Progenitor cell of endocrine pancreas (in vitro differentiated cells): ENCODE measurements around the gene TNFRSF8. TPM values are rescaled to one million over a fixed set of nuclear protein-coding genes. Genes with fewer than 3 reads are reported as not detected.
A peak's percentile ranks its signal among the peaks of the same experiment; 100 is the strongest.
"Not testable (repeated sequence)": the region's sequence is repeated elsewhere in the genome, so short reads cannot be mapped to it uniquely, and the experiment has no call there.

ENCODE experiments used
- DNase-seq: peaks from one replicate; pipeline ENCODE4 v3.0.0; 2021; ENCODE audit warnings: low spot score; ENCODE audit not compliant: unreplicated experiment
- H3K27ac Mint-ChIP-seq: 2 replicates; pipeline ENCODE4 v1.8.0; 2021; ENCODE audit warnings: mild to moderate bottlenecking, moderate library complexity, mixed read lengths
- H3K27me3 Mint-ChIP-seq: 2 replicates; pipeline ENCODE4 v1.8.0; 2021; ENCODE audit warnings: mixed read lengths
- H3K36me3 Mint-ChIP-seq: 2 replicates; pipeline ENCODE4 v1.8.0; 2022; ENCODE audit warnings: mixed read lengths; ENCODE audit not compliant: insufficient read depth
- H3K4me1 Mint-ChIP-seq: 2 replicates; pipeline ENCODE4 v1.8.0; 2021; ENCODE audit warnings: low read depth, mixed read lengths
- H3K4me3 Mint-ChIP-seq: 2 replicates; pipeline ENCODE4 v1.8.0; 2021; ENCODE audit warnings: low read depth, mild to moderate bottlenecking, moderate library complexity, mixed read lengths
- H3K9me3 Mint-ChIP-seq: 2 replicates; pipeline ENCODE4 v1.8.0; 2021; ENCODE audit warnings: low read depth, mixed read lengths
- CTCF ChIP-seq: fragments of 200-600 bp; sonication (generic); IDR thresholded peaks from one replicate; pipeline ENCODE4 v1.5.0; 2021; ENCODE audit warnings: antibody characterized with exemption, mild to moderate bottlenecking; ENCODE audit not compliant: unreplicated experiment
- total RNA-seq: library from RNA; stranded (reverse); gene quantifications from 2 replicates; pipeline ENCODE4 v1.2.1, GENCODE V29; 2021

The TNFRSF8 gene
- total RNA-seq, 1 donor from 2014 or later: not detected

GRCh38 chr1:12028957-12029511, 34.1 kb upstream of the TNFRSF8 start:
- DNase-seq: no peak
- Mint-ChIP-seq H3K36me3 (peaks cover 22% of the 10 kb centered on the region), H3K4me1 (no peaks in the 10 kb centered on the region), H3K27me3 (no peaks in the 10 kb centered on the region), H3K9me3 (no peaks in the 10 kb centered on the region), H3K27ac (no peak overlapping the region), H3K4me3 (no peak overlapping the region)
- TF ChIP-seq CTCF: no peak

GRCh38 chr1:12029720-12030339, 33.3 kb upstream of the TNFRSF8 start:
- H3K27ac Mint-ChIP-seq: no peak overlapping the region
- no peak for TF ChIP-seq CTCF
- H3K4me1 Mint-ChIP-seq: no peaks in the 10 kb centered on the region
- H3K9me3 Mint-ChIP-seq: no peaks in the 10 kb centered on the region
- H3K4me3 Mint-ChIP-seq: no peak overlapping the region
- no peak for DNase-seq
- no peaks in the 10 kb centered on the region for H3K27me3 Mint-ChIP-seq
- peaks cover 17% of the 10 kb centered on the region for H3K36me3 Mint-ChIP-seq

- Mint-ChIP-seq H3K27ac (no peak overlapping the region), H3K27me3 (no peaks in the 10 kb centered on the region), H3K9me3 (no peaks in the 10 kb centered on the region), H3K4me1 (no peaks in the 10 kb centered on the region), H3K36me3 (peaks cover 14% of the 10 kb centered on the region), H3K4me3 (no peak overlapping the region)
- DNase-seq: no peak
- TF ChIP-seq CTCF: peak; percentile 28
Observed at GRCh38 chr1:12031039-12031980, 31.8 kb upstream of the TNFRSF8 start.

GRCh38 chr1:12032161-12032621, 30.9 kb upstream of the TNFRSF8 start:
- Mint-ChIP-seq H3K27ac (no peak overlapping the region), H3K4me3 (no peak overlapping the region), H3K9me3 (no peaks in the 10 kb centered on the region), H3K27me3 (no peaks in the 10 kb centered on the region), H3K4me1 (no peaks in the 10 kb centered on the region), H3K36me3 (peaks cover 8% of the 10 kb centered on the region)
- DNase-seq: no peak
- TF ChIP-seq CTCF: no peak

- not testable (repeated sequence) for H3K27me3 Mint-ChIP-seq, H3K4me1 Mint-ChIP-seq, H3K27ac Mint-ChIP-seq, H3K36me3 Mint-ChIP-seq, DNase-seq, H3K9me3 Mint-ChIP-seq, H3K4me3 Mint-ChIP-seq
Observed at GRCh38 chr1:12033441-12033840, 29.7 kb upstream of the TNFRSF8 start.
